B cell (primary cell): ENCODE data around the gene TTC34. TPM values are rescaled to one million over a fixed set of nuclear protein-coding genes. Genes with fewer than 3 reads are reported as not detected.

Source experiments
- ATAC-seq: fragments of 200-7000 bp; cut with Tn5 transposase; one replicate; pipeline ENCODE4 v1.10.0; 2021; ENCODE audit warnings: low read depth, mild to moderate bottlenecking, moderate number of reproducible peaks, moderate library complexity
- CTCF ChIA-PET: fragments of 350-600 bp; sonication (Branson Sonifier 250); formaldehyde crosslinking; loops from one replicate; lab custom pipeline; 2021; ENCODE audit warnings: antibody characterized with exemption, inconsistent platforms; lab: Charles Lee
- POLR2A ChIA-PET: fragments of 350-600 bp; sonication (Branson Sonifier 250); formaldehyde crosslinking; loops from one replicate; lab custom pipeline; 2021; ENCODE audit warnings: antibody characterized with exemption; lab: Charles Lee
- DNase-seq: peaks from one replicate; pipeline ENCODE4 v3.0.0; 2013
- H2AFZ ChIP-seq: 2 replicates; pipeline ENCODE4 v1.6.1; 2012; ENCODE audit warnings: mild to moderate bottlenecking, low read depth, low read length; ENCODE audit not compliant: insufficient read depth, poor library complexity, severe bottlenecking
- H3K27ac ChIP-seq, 2 donors: 1 replicate in 1 of 2; 2 replicates in 1 of 2; pipeline ENCODE4 v1.5.1; 2012 to 2013; ENCODE audit warnings: low read length in 2 of 2, mild to moderate bottlenecking in 2 of 2, moderate library complexity in 1 of 2
- H3K27me3 ChIP-seq, 4 experiments: fragments of 200-600 bp in 1 of 4; sonication (generic) in 1 of 4; replicated peaks in 1 of 4; 1 replicate in 2 of 4; 2 replicates in 2 of 4; pipeline versions ENCODE4 v1.6.1 to v1.7.0; 2013 to 2016; ENCODE audit warnings: low read length in 3 of 4, mild to moderate bottlenecking in 2 of 4, mixed read lengths in 1 of 4, moderate library complexity in 1 of 4; ENCODE audit not compliant: insufficient read depth in 4 of 4, control insufficient read depth in 3 of 4; ENCODE audit errors: control extremely low read depth in 1 of 4
- H3K36me3 ChIP-seq, 2 experiments: replicated peaks in 1 of 2; 1 replicate in 1 of 2; 2 replicates in 1 of 2; pipeline versions ENCODE4 v1.6.1 to v1.7.1; 2013; ENCODE audit warnings: low read length in 1 of 2; ENCODE audit not compliant: insufficient read depth in 2 of 2, control insufficient read depth in 1 of 2; ENCODE audit errors: control extremely low read depth in 1 of 2, extremely low read depth in 1 of 2
- H3K4me1 ChIP-seq, 2 donors: fragments of 200-600 bp in 1 of 2; sonication (generic) in 1 of 2; 1 replicate in 1 of 2; 2 replicates in 1 of 2; pipeline versions ENCODE4 v1.5.1 to v1.6.1; 2013 to 2017; ENCODE audit warnings: low read length in 2 of 2; ENCODE audit not compliant: control insufficient read depth in 2 of 2, insufficient read depth in 2 of 2
- H3K4me2 ChIP-seq: replicated peaks from 2 replicates; pipeline ENCODE3; 2012; ENCODE audit warnings: mild to moderate bottlenecking, low read depth, low read length; ENCODE audit not compliant: poor library complexity, severe bottlenecking
- H3K4me3 ChIP-seq, 5 experiments: fragments of 200-600 bp in 1 of 5; sonication (generic) in 1 of 5; 1 replicate in 3 of 5; 2 replicates in 2 of 5; pipeline versions ENCODE4 v1.5.1 to v1.7.0; 2011 to 2016; ENCODE audit warnings: low read length in 4 of 5, mild to moderate bottlenecking in 4 of 5, low read depth in 2 of 5, control low read depth in 1 of 5, moderate library complexity in 1 of 5; ENCODE audit not compliant: insufficient read depth in 1 of 5; ENCODE audit errors: control extremely low read depth in 1 of 5, extremely low read depth in 1 of 5
- H3K79me2 ChIP-seq: fragments of 200-600 bp; sonication (generic); one replicate; pipeline ENCODE4 v1.6.0; 2016; ENCODE audit warnings: low read length; ENCODE audit not compliant: control insufficient read depth, insufficient read depth
- H3K9ac ChIP-seq: fragments of 200-600 bp; sonication (generic); 2 replicates; pipeline ENCODE4 v1.6.1; 2017; ENCODE audit warnings: mild to moderate bottlenecking, low read length, moderate library complexity
- H3K9me3 ChIP-seq, 3 donors: one replicate each; pipeline versions ENCODE4 v1.6.1 to v1.7.1; 2013; ENCODE audit warnings: low read length in 2 of 3; ENCODE audit not compliant: control insufficient read depth in 2 of 3, insufficient read depth in 1 of 3; ENCODE audit errors: control extremely low read depth in 1 of 3
- H4K20me1 ChIP-seq: 2 replicates; pipeline ENCODE4 v1.6.0; 2012; ENCODE audit warnings: mild to moderate bottlenecking, low read length; ENCODE audit not compliant: insufficient read depth, control insufficient read depth, poor library complexity, severe bottlenecking
- H3K27ac Mint-ChIP-seq: one replicate; pipeline ENCODE4 v1.8.0; 2021; ENCODE audit warnings: mixed read lengths
- H3K27me3 Mint-ChIP-seq: one replicate; pipeline ENCODE4 v1.8.0; 2021; ENCODE audit warnings: mixed read lengths
- H3K4me1 Mint-ChIP-seq: one replicate; pipeline ENCODE4 v1.8.0; 2021; ENCODE audit warnings: mixed read lengths
- H3K4me3 Mint-ChIP-seq: one replicate; pipeline ENCODE4 v1.8.0; 2021; ENCODE audit warnings: mixed read lengths
- H3K9me3 Mint-ChIP-seq: one replicate; pipeline ENCODE4 v1.8.0; 2022; ENCODE audit warnings: mixed read lengths; ENCODE audit not compliant: insufficient read depth
- CTCF ChIP-seq: fragments of 200-600 bp; IDR thresholded peaks from one replicate; pipeline ENCODE4 v1.8.0; 2022; ENCODE audit warnings: antibody characterized with exemption, mild to moderate bottlenecking
- EZH2 ChIP-seq: IDR thresholded peaks from 2 replicates; pipeline ENCODE4 v1.6.1; 2012; ENCODE audit warnings: borderline replicate concordance, low read depth, mild to moderate bottlenecking, moderate library complexity, low read length; ENCODE audit not compliant: insufficient read depth, poor library complexity, severe bottlenecking
- WGBS: methylation state at CpG from one replicate; pipeline ENCODE4 v1.1.5; 2013; ENCODE audit warnings: missing lambda C conversion rate; ENCODE audit not compliant: insufficient coverage; 5-methylcytosine and 5-hydroxymethylcytosine counted together
- intact Hi-C: fragments of 100-400 bp; cut with micrococcal nuclease; formaldehyde crosslinking; loops from one replicate; pipeline ENCODE4 v1.10.0; 2022
- polyA plus RNA-seq: library from polyadenylated mRNA; depleted of rRNA; stranded (reverse); fragments of >200 nt; gene quantifications from 2 replicates; pipeline ENCODE4 v1.2.3, GENCODE V29; 2012
- total RNA-seq, 2 donors: library from RNA; stranded (reverse); fragments of 120-200 nt in 1 of 2; gene quantifications; 1 replicate in 1 of 2; 2 replicates in 1 of 2; pipeline versions ENCODE4 v1.2.3 to v1.2.4, GENCODE V29; 2013 to 2022

TTC34 gene
- total and polyA plus RNA-seq, 2 donors (not counting 1 experiment from before 2014, with no cell fraction given): 2.1 to 8.1 TPM

GRCh38 chr1:2630498-2631135, 170.9 kb downstream of the TTC34 start:
- Mint-ChIP-seq H3K9me3 (peaks cover 7% of the 10 kb centered on the region), H3K27ac (peak overlapping the region; percentile 46), H3K4me1 (peaks cover 8% of the 10 kb centered on the region), H3K27me3 (peaks cover 42% of the 10 kb centered on the region), H3K4me3 (peak overlapping the region; percentile 7)
- no peak overlapping the region for H2AFZ ChIP-seq
- POLR2A ChIA-PET: no interaction called here
- peaks cover 0 to 33% (median 0%) of the 10 kb centered on the region in 3 donors for H3K9me3 ChIP-seq
- 95% methylated on average over 35 of the region's 35 CpGs for WGBS
- DNase-seq: no peak
- no peaks in the 10 kb centered on the region for H3K79me2 ChIP-seq
- H3K36me3 ChIP-seq: no peaks in the 10 kb centered on the region
- H4K20me1 ChIP-seq: no peaks in the 10 kb centered on the region
- no peak overlapping the region for H3K4me2 ChIP-seq
- TF ChIP-seq CTCF: no peak
- no peak for TF ChIP-seq EZH2
- no peak overlapping the region for H3K27ac ChIP-seq
- no peak overlapping the region for H3K4me3 ChIP-seq
- intact Hi-C loops: no loop called here
- H3K4me1 ChIP-seq: peaks cover 9 to 11% of the 10 kb centered on the region in 2 donors
- peaks cover 0 to 51% (median 25%) of the 10 kb centered on the region in 4 experiments for H3K27me3 ChIP-seq
- no peak overlapping the region for H3K9ac ChIP-seq
- CTCF ChIA-PET: no interaction called here
- no peak for ATAC-seq
